Mammary epithelial cell (primary cell): ENCODE measurements around the gene ARFGAP1.

Experiments used
- CTCF ChIP-seq, 2 donors: IDR thresholded peaks in 1 of 2; conservative IDR thresholded peaks in 1 of 2; 2 replicates each; pipeline ENCODE4 v1.5.1; 2011 to 2012; ENCODE audit warnings: inconsistent platforms in 2 of 2, low read length in 2 of 2, mild to moderate bottlenecking in 2 of 2, control low read depth in 1 of 2, low read depth in 1 of 2; ENCODE audit not compliant: insufficient read depth in 1 of 2; ENCODE audit errors: extremely low read depth in 1 of 2
- EZH2 ChIP-seq: IDR thresholded peaks from 2 replicates; pipeline ENCODE4 v1.6.1; 2012; ENCODE audit warnings: low read length, inconsistent platforms, borderline replicate concordance

- peak; percentile 58 to 61 for TF ChIP-seq CTCF (conservative IDR thresholded peaks at IDR 0.05 in 1 of 2, IDR thresholded peaks at IDR 0.05 in 1 of 2; ENCODE audit: extremely low read depth in 1 of 2, insufficient read depth in 1 of 2, low read depth in 1 of 2, low read length in 2 of 2)
- no peak for TF ChIP-seq EZH2
These were observed 18.3 kb downstream of the ARFGAP1 start for GRCh38 chr20:63290677-63291472.
